ENCODE measurements around the gene SDE2.

- TF ChIP-seq CTCF (IDR thresholded peaks at IDR 0.05) = no peak
- TF ChIP-seq EP300 (IDR thresholded peaks at IDR 0.05) = no peak
- TF ChIP-seq POLR2A (IDR thresholded peaks at IDR 0.05) = no peak
- TF ChIP-seq POLR2AphosphoS5 (IDR thresholded peaks at IDR 0.05) = no peak
Measured at GRCh38 chr1:225949041-225949440, 50.1 kb downstream of the SDE2 start.
